ENCODE data around the gene GOLGA8M.
"Not testable (repeated sequence)": the region's sequence is repeated elsewhere in the genome, so short reads cannot be mapped to it uniquely, and the experiment has no call there.

The GOLGA8M gene

GRCh38 chr15:28656018-28656360 lies 56.2 kb downstream of the GOLGA8M start:
- DNase-seq (ENCODE audit: low spot score): not testable (repeated sequence)

- not testable (repeated sequence) for DNase-seq (ENCODE audit: low spot score)
Observed at GRCh38 chr15:28655329-28656017, 56.7 kb downstream of the GOLGA8M start.

- DNase-seq (ENCODE audit: low spot score): not testable (repeated sequence)
Observed at GRCh38 chr15:28654194-28654593, 58.0 kb downstream of the GOLGA8M start.

DNA sequence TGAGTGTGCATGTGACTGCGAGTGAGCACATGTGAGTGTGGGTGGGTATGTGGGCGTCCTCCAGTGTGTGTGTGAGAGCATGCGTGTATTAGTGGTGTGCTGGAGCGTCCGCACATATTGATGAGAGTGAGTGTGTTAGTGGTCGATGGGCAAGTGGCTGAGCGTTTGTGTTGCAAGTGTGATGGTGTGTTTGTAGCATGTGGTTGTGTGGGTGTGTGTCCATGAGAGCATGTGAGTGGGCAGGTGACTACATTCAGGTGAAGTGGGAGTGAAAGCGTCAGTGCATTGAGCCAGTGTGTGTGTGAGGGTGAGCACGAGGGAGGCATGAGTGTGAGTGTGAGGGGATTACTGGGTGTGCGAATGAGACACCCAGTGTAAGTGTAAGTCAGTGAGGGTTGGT lies 59.7 kb downstream of the GOLGA8M start:
- DNase-seq (ENCODE audit: low spot score): not testable (repeated sequence)

All from HuH-7 (cell line).